Measurements from ENCODE around the gene PLEKHG4B.

The PLEKHG4B gene

GRCh38 chr5:184471-184870 lies 92.5 kb downstream of the PLEKHG4B start:
- ChIA-PET CTCF (interaction anchor here (0.9 kb wide), 1 partner anchor 15 kb away, joined by 3 read pairs; no protein-coding TSS in a partner anchor), POLR2A (no interaction called here)
- no peak for DNase-seq (ENCODE audit: extremely low spot score)
- TF ChIP-seq CTCF (IDR thresholded peaks at IDR 0.05; ENCODE audit: control extremely low read depth, extremely low read depth, low read depth, missing control alignments): no peak

DNA sequence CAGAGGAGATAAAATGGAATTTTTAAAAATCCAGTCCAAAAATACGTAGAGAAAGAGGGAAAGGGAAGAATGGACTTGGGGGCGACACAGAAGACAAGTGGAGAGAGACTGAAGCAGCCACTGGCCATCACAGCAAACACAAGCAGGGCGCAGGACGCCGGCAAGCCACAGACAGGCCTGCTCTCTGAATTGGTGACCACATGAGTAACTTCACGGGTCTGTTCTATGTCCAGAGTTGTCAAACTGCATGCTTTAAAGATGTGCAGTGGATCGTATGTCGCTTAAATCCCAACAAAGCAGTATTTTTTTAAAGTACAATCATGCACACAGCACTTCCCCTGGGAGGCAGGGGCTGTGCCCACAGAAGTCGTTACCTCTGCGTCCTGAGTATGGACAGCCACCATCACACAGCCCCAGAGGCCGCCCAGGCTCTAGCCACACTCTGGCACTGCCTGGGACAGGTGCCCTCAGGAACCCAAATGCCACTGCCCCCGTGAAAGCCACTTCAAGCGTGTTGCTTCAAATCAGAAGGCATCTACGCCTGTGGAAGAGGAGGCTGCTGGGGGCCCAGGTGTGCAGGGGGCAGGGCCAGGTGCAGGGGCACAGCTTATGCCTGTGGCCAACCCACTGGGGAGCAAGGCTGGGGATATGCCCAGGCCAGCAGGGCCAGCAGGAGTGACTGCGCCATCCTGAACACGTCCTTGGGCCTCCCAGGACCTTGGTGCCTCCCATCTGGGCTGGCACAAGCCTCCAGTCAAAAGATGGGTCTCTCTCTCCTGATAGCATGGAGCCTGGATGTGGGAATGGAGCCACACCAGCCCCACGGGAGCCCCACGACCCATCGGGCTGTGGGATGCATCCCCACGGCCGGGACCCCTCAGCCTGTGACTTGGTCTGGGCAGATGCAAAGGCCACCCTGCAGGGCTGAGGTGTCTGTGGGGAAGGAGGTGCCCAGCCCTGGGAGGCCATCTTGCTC lies 93.4 kb downstream of the PLEKHG4B start:
- POLR2A ChIA-PET: no interaction called here

GRCh38 chr5:186091-187041 lies 94.4 kb downstream of the PLEKHG4B start:
- CTCF ChIA-PET: interaction anchor here (2.4 to 2.8 kb wide), 2 partner anchors 32 to 717 kb away, joined by 8 to 17 read pairs; partner anchors contain the start of genes CCDC127 and SDHA

More for the DNA sequence above, 93.4 kb downstream of the PLEKHG4B start:
- no peak for DNase-seq (ENCODE audit: extremely low spot score)
- no peak for TF ChIP-seq CTCF (IDR thresholded peaks at IDR 0.05; ENCODE audit: control extremely low read depth, extremely low read depth, low read depth, missing control alignments)
- CTCF ChIA-PET: interaction anchor here (0.9 kb wide), 1 partner anchor 16 kb away, joined by 3 read pairs; no protein-coding TSS in a partner anchor

DNA sequence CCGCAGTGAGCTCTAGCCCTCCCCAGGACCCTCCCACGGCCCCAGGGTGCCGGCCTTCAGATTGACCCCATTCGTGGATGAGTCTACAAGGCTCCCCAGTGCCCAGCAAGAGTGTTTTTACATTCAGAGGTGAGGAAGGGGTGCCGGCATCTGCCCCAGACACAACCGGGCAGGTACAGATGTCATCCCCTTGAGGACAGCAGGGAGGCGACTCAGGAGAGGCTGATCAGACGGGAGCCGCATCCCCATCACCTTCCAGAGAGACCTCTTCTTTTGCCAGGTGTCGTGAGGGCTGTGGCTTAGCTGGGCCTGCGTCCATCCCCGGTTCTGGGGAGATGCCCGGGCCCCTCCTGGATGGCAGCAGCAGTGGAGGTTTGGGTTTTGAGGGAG lies 95.1 kb downstream of the PLEKHG4B start:
- DNase-seq (ENCODE audit: extremely low spot score): no peak
- TF ChIP-seq CTCF (IDR thresholded peaks at IDR 0.05; ENCODE audit: control extremely low read depth, extremely low read depth, low read depth, missing control alignments): no peak
- ChIA-PET POLR2A (no interaction called here), CTCF (interaction anchor here (1.6 to 2.8 kb wide), 3 partner anchors 32 to 716 kb away, joined by 5 to 17 read pairs (median 8); partner anchors contain the start of genes CCDC127 and SDHA)

More at GRCh38 chr5:186091-187041, 94.4 kb downstream of the PLEKHG4B start:
- no peak for DNase-seq (ENCODE audit: extremely low spot score)
- POLR2A ChIA-PET: no interaction called here
- TF ChIP-seq CTCF (IDR thresholded peaks at IDR 0.05; ENCODE audit: control extremely low read depth, extremely low read depth, low read depth, missing control alignments): no peak

- ChIA-PET CTCF (interaction anchor here (0.6 to 2.8 kb wide), 26 partner anchors 8 to 981 kb away, joined by 3 to 17 read pairs (median 4); partner anchors contain the start of genes CCDC127, PDCD6 and SDHA), POLR2A (interaction anchor here (0.6 to 1.1 kb wide), 2 partner anchors 83 to 89 kb away, joined by 3 to 5 read pairs; partner anchors contain the start of gene PDCD6)
- no peak for DNase-seq (ENCODE audit: extremely low spot score)
- no peak for TF ChIP-seq CTCF (IDR thresholded peaks at IDR 0.05; ENCODE audit: control extremely low read depth, extremely low read depth, low read depth, missing control alignments)
These were observed 95.9 kb downstream of the PLEKHG4B start for GRCh38 chr5:187617-188451.
